Stimulated activated naive CD8-positive, alpha-beta T cell treated with anti-CD3 and anti-CD28 coated beads, Interleukin-15, Interleukin-2, amounts not matched to agents 100 U/mL and 50 U/mL, for 24 hours (primary cell): ENCODE data around the gene ZKSCAN8.
"Not testable (repeated sequence)": the region's sequence is repeated elsewhere in the genome, so short reads cannot be mapped to it uniquely, and the experiment has no call there.

ENCODE experiments used
- ATAC-seq: fragments of 150-1000 bp; cut with Tn5 transposase; one replicate; pipeline ENCODE4 v1.10.0; 2021
- DNase-seq: peaks from one replicate; pipeline ENCODE4 v3.0.0; 2021

Gene ZKSCAN8

DNA sequence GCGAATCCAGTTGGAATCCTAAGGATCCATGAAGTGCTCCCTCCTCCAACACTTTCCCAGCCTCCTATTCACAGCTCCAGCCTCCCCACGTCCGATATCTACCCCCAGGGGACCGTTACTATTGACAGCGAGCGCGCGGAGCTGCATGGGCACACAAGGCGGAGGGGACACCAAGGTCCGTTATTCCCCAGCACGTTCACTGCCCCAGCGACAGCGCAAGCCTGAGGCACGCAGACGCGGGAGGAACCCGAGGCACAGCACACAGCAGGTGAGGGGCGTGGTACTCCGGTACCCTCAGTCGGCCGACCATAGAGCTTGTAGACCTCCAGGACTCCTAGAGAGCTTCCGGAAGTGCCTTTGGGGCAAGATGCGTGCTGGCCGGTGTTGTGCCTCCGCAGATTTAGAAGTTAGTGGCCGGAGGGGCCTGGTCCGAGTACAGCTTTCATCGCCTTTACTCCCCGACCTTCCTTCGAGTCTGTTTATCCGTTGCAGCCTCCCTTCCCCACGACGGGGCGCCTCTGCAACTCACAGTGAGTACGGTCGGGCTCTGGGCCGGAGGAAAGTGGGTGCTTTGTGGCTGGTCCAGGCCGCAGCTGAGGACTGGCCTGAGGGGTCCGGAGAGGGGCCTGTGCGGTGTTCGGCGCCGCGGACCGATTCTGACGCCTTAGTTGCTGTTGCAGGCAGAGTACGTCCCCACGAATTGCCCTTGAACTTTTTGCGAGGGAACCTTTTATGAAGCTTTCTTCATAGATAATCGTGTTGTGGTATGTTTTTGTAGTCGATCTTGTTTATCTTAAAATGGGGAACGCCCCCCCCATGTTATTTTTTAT lies at the start of gene ZKSCAN8:
ZKSCAN8 (plus strand) TSS at position 384 of the 830 bp plus-strand sequence. CDS start 6,525 bp downstream, outside the sequence.
- ATAC-seq (peak; percentile 91), DNase-seq (peak; percentile 82)

GRCh38 chr6:28102222-28102621 lies 39.5 kb upstream of the ZKSCAN8 start:
- not testable (repeated sequence) for ATAC-seq, DNase-seq

DNA sequence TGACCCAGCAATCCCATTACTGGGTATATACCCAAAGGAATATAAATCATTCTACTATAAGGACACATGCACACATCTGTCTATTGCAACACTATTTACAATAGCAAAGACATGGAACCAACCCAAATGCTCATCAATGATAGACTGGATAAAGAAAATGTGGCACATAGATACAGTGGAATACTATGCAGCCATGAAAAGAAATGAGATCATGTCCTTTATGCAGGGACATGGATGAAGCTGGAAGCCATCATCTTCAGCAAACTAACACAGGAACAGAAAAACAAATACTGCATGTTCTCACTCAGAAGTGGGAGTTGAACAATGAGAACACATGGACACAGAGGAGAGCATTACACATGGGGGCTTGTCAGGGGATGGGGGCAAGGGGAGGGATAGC lies 39.0 kb upstream of the ZKSCAN8 start:
- DNase-seq, ATAC-seq: not testable (repeated sequence)

DNA sequence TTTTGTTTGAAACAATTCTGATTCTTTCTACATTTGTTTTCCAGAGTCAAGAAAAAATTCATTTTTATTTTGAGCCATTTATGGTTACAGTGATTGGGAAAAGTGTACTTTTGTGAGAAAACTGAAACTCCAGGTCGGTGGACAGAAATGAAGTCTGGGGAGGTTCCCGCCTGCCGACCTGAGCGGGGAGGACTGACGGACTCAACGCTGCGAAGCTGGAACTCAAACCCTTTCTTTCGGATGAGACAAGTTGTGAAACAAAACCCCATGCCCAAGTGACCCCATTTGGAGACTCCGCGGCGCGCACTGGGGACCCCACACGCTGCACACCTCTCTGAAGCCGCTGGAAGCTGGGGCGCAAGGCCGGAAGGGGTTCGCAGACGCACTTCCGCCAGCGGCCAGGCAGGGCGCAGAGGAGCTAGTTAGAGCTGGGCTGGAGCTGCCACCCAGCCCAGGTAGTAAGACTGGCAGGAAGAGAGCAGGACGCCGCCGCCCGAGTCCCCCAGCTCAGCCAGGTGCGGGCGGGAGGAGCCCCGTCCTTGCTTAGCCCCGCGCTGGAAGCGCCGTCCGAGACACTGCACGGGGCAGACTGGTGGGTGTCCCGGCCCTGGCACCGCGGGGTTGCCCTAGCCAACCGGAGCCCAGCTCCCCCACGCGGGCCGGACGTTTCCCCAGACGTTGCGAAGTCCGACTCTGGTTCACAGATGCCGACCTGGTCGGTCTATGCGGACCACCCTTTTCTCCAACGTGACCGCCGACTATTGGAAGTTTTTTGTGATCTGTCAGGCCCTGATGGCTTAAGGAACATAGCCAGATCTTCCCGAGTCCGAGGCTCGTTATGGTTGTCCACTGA lies 37.1 kb upstream of the ZKSCAN8 start:
- DNase-seq (peak; percentile 84), ATAC-seq (peak; percentile 100)

DNA sequence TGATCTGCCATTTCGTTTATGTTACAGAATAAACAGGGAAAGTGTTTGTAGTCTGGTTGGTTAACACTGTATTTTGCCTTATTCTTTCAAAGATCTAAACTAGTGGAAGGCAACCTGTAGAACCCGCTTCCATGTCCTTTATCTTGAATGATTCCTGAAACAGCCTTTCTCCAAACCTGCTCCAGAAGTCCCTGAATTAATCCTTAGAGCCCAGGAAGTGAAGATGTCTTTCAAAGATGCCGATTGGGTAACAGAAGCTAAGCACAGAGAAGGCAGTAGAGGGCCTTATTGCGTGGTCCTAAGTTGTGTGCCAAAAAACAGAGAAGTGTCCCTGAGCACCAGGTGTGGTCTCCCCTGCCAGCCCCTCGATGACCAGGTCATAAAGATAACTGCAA lies 36.4 kb upstream of the ZKSCAN8 start:
- DNase-seq: no peak
- no peak for ATAC-seq

DNA sequence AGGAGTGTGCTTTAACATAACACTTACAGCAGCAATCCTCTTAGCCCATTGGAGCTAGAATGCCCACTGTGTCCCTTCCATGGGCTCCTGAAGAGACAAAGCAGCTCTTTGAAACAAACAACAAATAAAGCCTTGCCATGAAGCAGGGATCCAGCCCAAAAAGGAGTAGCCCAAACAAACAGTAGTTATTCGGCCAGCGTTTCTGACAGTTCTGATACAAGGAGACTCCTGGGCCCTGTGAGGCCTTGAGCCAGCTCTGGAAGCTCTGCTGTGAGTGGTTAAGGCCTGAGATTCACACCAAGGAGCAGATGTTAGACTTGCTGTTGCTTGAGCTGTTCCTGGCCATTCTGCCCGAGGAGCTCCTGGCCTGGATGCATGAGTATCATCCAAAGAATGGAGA lies 34.2 kb upstream of the ZKSCAN8 start:
- DNase-seq (no peak), ATAC-seq (no peak)

GRCh38 chr6:28111964-28112363 lies 29.7 kb upstream of the ZKSCAN8 start:
- ATAC-seq (no peak), DNase-seq (no peak)

- no peak for ATAC-seq
Measured at GRCh38 chr6:28115799-28116198, 25.9 kb upstream of the ZKSCAN8 start.

DNA sequence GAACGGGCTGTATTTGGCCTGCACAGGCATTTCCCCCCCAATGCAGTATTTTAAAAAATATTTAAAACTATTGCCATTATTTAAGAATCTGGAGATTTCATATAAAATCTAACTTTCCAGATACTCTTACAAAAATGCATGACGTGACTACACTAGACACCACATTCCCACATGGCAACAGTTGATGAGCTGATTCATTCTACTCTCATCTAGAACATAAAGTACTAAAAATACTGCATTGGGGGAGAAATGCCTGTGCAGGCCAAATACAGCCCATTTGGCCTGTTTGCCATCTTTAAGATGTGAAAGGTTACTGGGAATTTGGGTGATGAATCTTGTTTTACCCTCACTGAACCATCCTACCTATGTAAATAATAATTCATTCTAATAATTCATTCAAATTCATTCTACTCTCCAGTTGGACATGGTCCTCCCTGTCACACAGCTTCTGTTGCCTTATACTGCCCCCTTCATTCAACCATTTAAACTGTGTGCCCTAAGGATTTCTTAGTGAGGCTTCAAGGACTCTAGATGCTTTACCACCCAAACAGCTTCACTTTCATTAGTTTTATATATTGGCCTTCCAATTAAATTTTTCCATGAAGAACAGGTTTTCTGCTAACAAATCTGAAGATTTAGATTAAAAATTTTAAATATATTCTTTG lies 24.2 kb upstream of the ZKSCAN8 start:
- no peak for DNase-seq
- no peak for ATAC-seq

More at GRCh38 chr6:28115799-28116198, 25.9 kb upstream of the ZKSCAN8 start:
- no peak for DNase-seq

DNA sequence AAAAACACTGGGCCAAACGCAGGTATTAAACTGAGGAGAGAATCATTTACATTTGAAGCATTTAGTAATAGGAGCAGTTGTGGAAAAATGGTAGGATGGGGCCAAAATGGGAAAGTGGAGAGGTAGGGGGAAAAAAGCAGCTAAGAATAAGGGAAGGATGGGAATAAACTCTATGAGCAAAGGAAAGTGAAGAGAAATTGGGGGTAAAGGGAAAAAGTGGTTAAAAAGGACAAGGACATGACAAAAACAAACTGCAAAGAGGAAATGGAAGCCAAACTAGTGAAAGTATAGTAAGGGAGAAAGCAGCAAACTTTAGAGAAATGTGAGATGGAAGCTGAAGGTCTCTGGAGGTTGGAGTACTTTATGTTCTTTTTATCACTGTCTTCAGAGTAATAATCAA lies 23.5 kb upstream of the ZKSCAN8 start:
- DNase-seq (no peak), ATAC-seq (no peak)

DNA sequence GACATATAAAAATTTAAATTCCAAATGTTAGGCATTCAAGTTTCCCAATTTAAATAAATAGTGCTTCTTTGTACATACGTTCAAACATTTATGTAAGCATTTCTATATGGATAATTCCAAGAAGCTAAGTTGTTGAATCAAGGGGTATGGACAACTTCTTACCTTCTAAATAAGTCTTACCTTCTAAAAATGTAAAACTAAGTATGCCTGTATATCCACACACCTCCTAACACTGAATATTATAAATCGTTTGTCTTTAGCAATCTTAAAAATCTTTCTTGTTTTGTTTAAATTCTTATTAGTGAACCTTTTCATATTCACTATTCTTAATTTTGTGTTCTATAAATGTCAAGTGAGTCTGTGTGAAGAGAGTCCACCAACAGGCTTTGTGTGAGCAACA lies 19.8 kb upstream of the ZKSCAN8 start:
- ATAC-seq (no peak), DNase-seq (no peak)

- not testable (repeated sequence) for ATAC-seq
Measured at GRCh38 chr6:28122283-28122682, 19.4 kb upstream of the ZKSCAN8 start.

DNA sequence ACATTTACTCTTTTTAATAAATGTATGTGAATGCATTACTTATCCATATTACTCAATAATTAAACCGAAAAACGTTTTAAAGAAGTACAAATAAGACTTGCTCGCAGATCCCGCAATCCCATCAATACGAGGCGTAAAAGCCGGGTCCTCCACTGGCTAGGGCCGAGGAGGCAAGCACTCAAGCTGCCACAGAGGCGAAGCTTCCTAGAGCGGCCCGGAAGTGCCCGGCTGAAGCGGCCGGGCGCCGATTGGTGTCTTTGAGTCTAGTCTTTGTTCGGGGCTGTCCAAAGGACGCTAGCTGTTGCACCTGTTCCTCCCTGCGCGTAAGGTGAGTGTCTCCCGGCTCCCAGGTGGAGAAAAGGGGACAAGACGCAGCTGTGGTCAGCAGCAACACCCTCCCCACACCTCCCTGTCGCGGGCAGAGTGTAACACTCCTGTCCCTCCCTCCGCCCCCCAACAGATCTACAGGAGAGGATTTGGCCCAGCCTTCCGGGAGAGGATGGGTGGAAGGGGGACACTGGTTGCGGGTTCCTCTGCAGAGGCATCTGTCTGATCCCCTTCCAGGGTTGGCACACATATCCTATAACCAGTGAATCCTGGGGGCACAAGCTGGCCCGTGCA lies 17.2 kb upstream of the ZKSCAN8 start, which contains the start of gene ZSCAN16:
ZSCAN16 (plus strand) TSS at position 260 of the 621 bp plus-strand sequence. CDS start 835 bp downstream, outside the sequence.
- peak; percentile 98 for ATAC-seq
- DNase-seq: peak; percentile 79

More at GRCh38 chr6:28122283-28122682, 19.4 kb upstream of the ZKSCAN8 start:
- DNase-seq: not testable (repeated sequence)

DNA sequence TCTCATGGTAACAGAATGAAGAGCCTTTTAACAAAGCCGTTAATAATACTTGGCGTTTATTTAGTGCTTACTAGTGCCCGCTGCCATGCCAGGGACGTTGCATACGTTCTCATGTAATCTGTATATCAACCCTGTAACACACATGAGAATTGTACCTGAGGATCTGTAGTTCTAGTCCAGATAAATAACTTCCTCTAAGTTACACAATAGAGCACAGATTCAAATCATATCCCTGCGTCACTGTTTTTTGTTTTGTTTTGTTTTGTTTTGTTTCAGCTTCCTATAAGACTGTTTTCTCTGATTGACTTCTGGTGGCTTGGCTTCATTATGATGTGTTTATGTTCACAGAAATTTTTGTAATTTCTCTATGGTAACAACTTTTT lies 16.7 kb upstream of the ZKSCAN8 start:
- ATAC-seq (no peak), DNase-seq (no peak)

GRCh38 chr6:28125401-28125800 lies 16.3 kb upstream of the ZKSCAN8 start:
- DNase-seq (no peak), ATAC-seq (no peak)

- DNase-seq: no peak
- no peak for ATAC-seq
Measured at GRCh38 chr6:28134015-28134414, 7.7 kb upstream of the ZKSCAN8 start.

DNA sequence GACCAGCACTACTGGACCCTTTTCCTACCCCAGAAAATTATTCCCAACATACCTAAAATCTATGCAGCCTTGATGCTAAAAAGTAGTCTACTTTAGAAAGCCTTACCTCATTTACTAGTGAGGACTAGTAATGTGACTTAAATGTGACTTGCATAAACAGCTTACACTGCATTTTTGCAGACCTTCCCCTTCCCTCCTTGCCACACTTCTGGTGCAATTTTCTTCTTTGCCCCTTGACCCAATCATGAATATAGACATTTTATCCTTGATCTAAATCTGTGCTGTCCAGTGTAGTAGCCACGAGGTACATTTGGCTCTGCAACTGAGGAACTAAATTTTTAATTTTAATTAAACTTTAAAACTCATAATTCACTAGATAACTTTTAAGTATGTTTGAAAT lies 7.0 kb upstream of the ZKSCAN8 start:
- no peak for ATAC-seq
- DNase-seq: no peak

DNA sequence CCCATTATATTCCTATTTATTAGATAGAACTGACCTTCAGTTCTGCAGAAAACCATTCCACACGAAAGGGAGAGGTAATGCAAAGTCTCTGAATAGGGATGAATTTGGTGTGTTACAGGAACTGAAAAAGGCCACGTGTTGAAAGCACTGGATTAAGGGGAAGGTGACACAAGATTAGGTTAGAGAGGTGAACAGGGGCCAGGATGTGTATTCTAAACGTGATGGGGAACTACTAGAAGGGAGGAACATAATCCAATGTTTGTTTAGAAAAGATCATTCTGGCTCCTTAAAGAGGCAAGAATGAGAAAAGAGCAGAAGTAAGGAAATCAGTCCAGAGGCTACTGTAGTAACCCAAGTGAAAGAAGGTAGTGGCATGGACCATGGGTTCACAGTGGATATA lies 6.3 kb upstream of the ZKSCAN8 start:
- DNase-seq (no peak), ATAC-seq (no peak)

DNA sequence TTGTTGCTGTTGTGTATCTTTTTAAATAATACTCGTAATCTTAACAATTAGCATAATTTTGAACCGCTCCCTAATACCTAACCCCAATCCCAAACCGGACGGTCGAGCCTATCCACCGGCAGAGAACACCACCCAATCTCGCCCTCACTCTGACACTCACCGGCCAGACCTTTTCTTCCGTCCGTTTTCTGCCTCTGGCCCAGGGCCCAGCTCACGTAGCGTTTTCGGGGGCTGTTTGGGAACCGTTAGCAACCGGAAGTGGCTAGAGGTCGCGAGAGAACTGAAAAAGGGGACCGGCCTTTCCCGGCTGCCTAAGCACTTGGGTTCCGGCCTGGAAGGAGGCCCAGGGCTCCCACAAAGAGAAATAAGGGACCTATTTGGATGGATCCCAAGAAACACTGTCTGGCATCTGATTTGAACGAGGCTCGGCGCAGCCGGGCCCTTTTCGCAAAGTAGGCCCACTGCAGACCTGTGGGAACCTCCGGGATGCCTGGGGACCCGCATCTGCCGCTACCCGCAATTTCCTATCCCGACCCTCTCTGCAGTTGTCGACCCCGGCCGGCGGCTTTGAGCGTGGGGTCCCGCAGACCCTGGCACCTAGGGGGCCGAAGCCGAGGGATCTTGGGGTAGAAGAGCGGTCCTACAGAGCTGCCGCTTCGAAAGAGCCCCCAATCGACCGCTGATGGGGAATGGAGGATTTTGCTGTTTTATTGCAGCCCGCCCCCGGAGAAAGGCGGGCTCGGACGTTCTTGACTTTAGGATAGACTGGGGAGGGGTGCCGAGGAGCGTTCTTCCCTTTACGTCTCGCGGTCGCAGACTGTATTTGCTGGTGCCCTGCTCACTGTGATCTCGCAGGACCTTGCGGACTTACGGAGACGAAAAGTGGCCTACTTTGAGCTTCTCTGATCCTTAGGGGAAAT lies 4.8 kb upstream of the ZKSCAN8 start:
- DNase-seq: peak; percentile 84

GRCh38 chr6:28137505-28137981 lies 4.1 kb upstream of the ZKSCAN8 start:
- peak; percentile 64 for ATAC-seq

More for the DNA sequence above, 4.8 kb upstream of the ZKSCAN8 start:
- peak; percentile 51 for ATAC-seq

More at GRCh38 chr6:28137505-28137981, 4.1 kb upstream of the ZKSCAN8 start:
- peak; percentile 31 for DNase-seq
